Bronchial smooth muscle cell (primary cell): ENCODE results near the gene AIFM1. TPM values are rescaled to one million over a fixed set of nuclear protein-coding genes. Genes with fewer than 3 reads are reported as not detected.

Experiments used
- total RNA-seq: library from RNA; depleted of rRNA; stranded (reverse); fragments of >200 nt; gene quantifications from 2 replicates; pipeline ENCODE4 v1.2.1, GENCODE V29; 2014

The AIFM1 gene
- 18.4 and 24.1 TPM in 2 replicates for total RNA-seq

GRCh38 chrX:130165703-130166502 lies at the start of gene AIFM1:
AIFM1 (minus strand) TSS chrX:130165841; CDS start chrX:130165656, 185 bp downstream.

GRCh38 chrX:130171446-130172126 lies 5.9 kb upstream of the AIFM1 start, which contains the start of gene RAB33A:
RAB33A (plus strand) TSS chrX:130171962; CDS start chrX:130172063, 101 bp downstream.

GRCh38 chrX:130110379-130111219 lies 55.0 kb downstream of the AIFM1 start, which contains the start of gene ELF4:
ELF4 (minus strand) TSS chrX:130110497; CDS start chrX:130081330, 29,167 bp downstream.

Other genes with a start within 250 kb of the AIFM1 start
- 1.9 and 3.3 TPM in 2 replicates for gene BCORL1, start 183.2 kb downstream of the AIFM1 start, total RNA-seq
- gene ELF4, start 55.3 kb downstream of the AIFM1 start, total RNA-seq, result 6.1 and 7.8 TPM in 2 replicates
- gene RAB33A, start 6.1 kb upstream of the AIFM1 start, total RNA-seq, result 2.5 and 4.4 TPM in 2 replicates
- 1.0 and 1.9 TPM in 2 replicates for gene ZNF280C, start 103.1 kb upstream of the AIFM1 start, total RNA-seq
- 10.4 and 14.2 TPM in 2 replicates for gene SLC25A14, start 174.1 kb upstream of the AIFM1 start, total RNA-seq
- gene GPR119, start 219.8 kb upstream of the AIFM1 start, total RNA-seq, result not detected in 2 replicates
- 38.9 and 42.6 TPM in 2 replicates for gene RBMX2, start 236.1 kb upstream of the AIFM1 start, total RNA-seq